Smooth muscle cell (in vitro differentiated cells): ENCODE results near the gene SF1. TPM values are rescaled to one million over a fixed set of nuclear protein-coding genes. Genes with fewer than 3 reads are reported as not detected.

ENCODE experiments used
- DNase-seq: peaks from one replicate; lab custom pipeline; 2025; ENCODE audit not compliant: unreplicated experiment; lab: John Stamatoyannopoulos, UW
- H2AFZ ChIP-seq: fragments of 200-600 bp; sonication (generic); 2 replicates; pipeline ENCODE4 v1.6.0; 2016; ENCODE audit warnings: antibody characterized with exemption, low read depth, mild to moderate bottlenecking
- H3F3A ChIP-seq: fragments of 200-600 bp; sonication (generic); 2 replicates; pipeline ENCODE4 v1.6.0; 2017; ENCODE audit warnings: antibody characterized with exemption, low read depth
- H3K27ac ChIP-seq: fragments of 200-600 bp; sonication (generic); 2 replicates; pipeline ENCODE4 v1.5.1; 2016; ENCODE audit warnings: low read depth, mild to moderate bottlenecking
- H3K27me3 ChIP-seq: fragments of 200-600 bp; sonication (generic); 2 replicates; pipeline ENCODE4 v1.6.1; 2016; ENCODE audit warnings: low read depth, mild to moderate bottlenecking
- H3K36me3 ChIP-seq: fragments of 200-600 bp; sonication (generic); 2 replicates; pipeline ENCODE4 v1.5.1; 2016; ENCODE audit warnings: low read depth
- H3K4me1 ChIP-seq: fragments of 200-600 bp; sonication (generic); 2 replicates; pipeline ENCODE4 v1.5.1; 2016; ENCODE audit warnings: low read depth
- H3K4me2 ChIP-seq: fragments of 200-600 bp; sonication (generic); 2 replicates; pipeline ENCODE4 v1.6.0; 2016; ENCODE audit warnings: mild to moderate bottlenecking
- H3K4me3 ChIP-seq: fragments of 200-600 bp; sonication (generic); 2 replicates; pipeline ENCODE4 v1.5.1; 2016; ENCODE audit warnings: mild to moderate bottlenecking
- H3K79me2 ChIP-seq: fragments of 200-600 bp; sonication (generic); 2 replicates; pipeline ENCODE4 v1.6.0; 2016; ENCODE audit warnings: low read depth, mild to moderate bottlenecking
- H3K9ac ChIP-seq: fragments of 200-600 bp; sonication (generic); 2 replicates; pipeline ENCODE4 v1.6.0; 2016; ENCODE audit warnings: low read depth
- H3K9me3 ChIP-seq: fragments of 200-600 bp; sonication (generic); replicated peaks from 2 replicates; pipeline ENCODE4 v1.5.1; 2016; ENCODE audit warnings: low read depth
- H4K20me1 ChIP-seq: fragments of 200-600 bp; sonication (generic); 2 replicates; pipeline ENCODE4 v1.6.0; 2016; ENCODE audit warnings: low read depth
- CTCF ChIP-seq: fragments of 200-600 bp; sonication (generic); IDR thresholded peaks from 2 replicates; pipeline ENCODE4 v1.5.1; 2017; ENCODE audit warnings: borderline replicate concordance, mild to moderate bottlenecking, antibody characterized with exemption; ENCODE audit not compliant: insufficient read depth, poor library complexity, severe bottlenecking
- WGBS: methylation state at CpG from one replicate; pipeline ENCODE4 v1.1.7; 2016; ENCODE audit warnings: low lambda C conversion rate; 5-methylcytosine and 5-hydroxymethylcytosine counted together
- polyA plus RNA-seq: library from polyadenylated mRNA; unstranded; fragments of >200 nt; fragmentation: Nextera tagmentation; extraction: Ambion mirVana; gene quantifications from 2 replicates; pipeline ENCODE4 v1.2.1, GENCODE V29; 2016
- total RNA-seq: library from RNA; depleted of rRNA; stranded (reverse); fragments of >200 nt; gene quantifications from 2 replicates; pipeline ENCODE4 v1.2.3, GENCODE V29; 2014

SF1 gene
- total and polyA plus RNA-seq, 2 experiments from 2014 or later: 84.2 to 115 TPM

- TF ChIP-seq CTCF: no peak
- H3K4me3 ChIP-seq: no peak overlapping the region
- 88% methylated on average over 23 of the region's 23 CpGs for WGBS
These were observed 43.3 kb downstream of the SF1 start for GRCh38 chr11:64734811-64735724.

GRCh38 chr11:64731601-64732000, 46.7 kb downstream of the SF1 start:
- no peaks in the 10 kb centered on the region for H3K79me2 ChIP-seq
- H3K9me3 ChIP-seq: no peaks in the 10 kb centered on the region
- no peaks in the 10 kb centered on the region for H3F3A ChIP-seq
- H2AFZ ChIP-seq: no peak overlapping the region
- no peaks in the 10 kb centered on the region for H3K36me3 ChIP-seq
- TF ChIP-seq CTCF: no peak
- no peak overlapping the region for H3K27ac ChIP-seq
- H3K9ac ChIP-seq: no peak overlapping the region
- 97% methylated on average over 3 of the region's 3 CpGs for WGBS
- no peak overlapping the region for H3K4me2 ChIP-seq
- H3K4me3 ChIP-seq: no peak overlapping the region
- H4K20me1 ChIP-seq: no peaks in the 10 kb centered on the region
- no peaks in the 10 kb centered on the region for H3K27me3 ChIP-seq
- DNase-seq: no peak
- H3K4me1 ChIP-seq: no peaks in the 10 kb centered on the region

More at GRCh38 chr11:64734811-64735724, 43.3 kb downstream of the SF1 start:
- Histone ChIP-seq H3K27me3 (no peaks in the 10 kb centered on the region), H2AFZ (no peak overlapping the region), H4K20me1 (no peaks in the 10 kb centered on the region), H3F3A (no peaks in the 10 kb centered on the region), H3K36me3 (no peaks in the 10 kb centered on the region), H3K4me1 (no peaks in the 10 kb centered on the region), H3K9ac (no peak overlapping the region), H3K79me2 (no peaks in the 10 kb centered on the region), H3K4me2 (no peak overlapping the region), H3K9me3 (no peaks in the 10 kb centered on the region), H3K27ac (no peak overlapping the region)
- DNase-seq: no peak

GRCh38 chr11:64729851-64730382, 48.4 kb downstream of the SF1 start:
- no peak overlapping the region for H2AFZ ChIP-seq
- H3K4me1 ChIP-seq: no peaks in the 10 kb centered on the region
- no peaks in the 10 kb centered on the region for H3K79me2 ChIP-seq
- H3K4me3 ChIP-seq: no peak overlapping the region
- H3K9ac ChIP-seq: no peak overlapping the region
- no peak for DNase-seq
- WGBS: 27% methylated on average over 16 of the region's 21 CpGs
- no peaks in the 10 kb centered on the region for H3K36me3 ChIP-seq
- no peak for TF ChIP-seq CTCF
- no peak overlapping the region for H3K27ac ChIP-seq
- no peaks in the 10 kb centered on the region for H3K9me3 ChIP-seq
- H4K20me1 ChIP-seq: no peaks in the 10 kb centered on the region
- H3K27me3 ChIP-seq: no peaks in the 10 kb centered on the region
- H3F3A ChIP-seq: no peaks in the 10 kb centered on the region
- no peak overlapping the region for H3K4me2 ChIP-seq
